Stimulated activated CD8-positive, alpha-beta memory T cell treated with anti-CD3 and anti-CD28 coated beads, Interleukin-7, amount 100 ng/mL, for 24 hours (primary cell): ENCODE results near the gene CACNA1C.
"Not testable (repeated sequence)": the region's sequence is repeated elsewhere in the genome, so short reads cannot be mapped to it uniquely, and the experiment has no call there.

Experiments used
- DNase-seq: peaks from one replicate; pipeline ENCODE4 v3.0.0-alpha.2; 2020; ENCODE audit warnings: low read depth

CACNA1C gene

GRCh38 chr12:2677142-2677880 is 624.5 kb downstream of the CACNA1C start:
- DNase-seq = no peak

GRCh38 chr12:2678426-2678825 is 625.6 kb downstream of the CACNA1C start:
- DNase-seq = no peak

- DNase-seq = no peak
Observed at GRCh38 chr12:2679068-2679815, 626.5 kb downstream of the CACNA1C start.

- no peak for DNase-seq
Observed at GRCh38 chr12:2679816-2680675, 627.3 kb downstream of the CACNA1C start.

GRCh38 chr12:2680676-2681039 is 627.9 kb downstream of the CACNA1C start:
- no peak for DNase-seq

- DNase-seq = no peak
Observed at GRCh38 chr12:2681450-2682205, 628.8 kb downstream of the CACNA1C start.

- no peak for DNase-seq
Observed at GRCh38 chr12:2682296-2683251, 629.8 kb downstream of the CACNA1C start.

GRCh38 chr12:2683283-2684025 is 630.7 kb downstream of the CACNA1C start:
- no peak for DNase-seq

GRCh38 chr12:2684026-2684325 is 631.2 kb downstream of the CACNA1C start:
- DNase-seq = not testable (repeated sequence)

- DNase-seq = not testable (repeated sequence)
Observed at GRCh38 chr12:2685620-2686279, 633.0 kb downstream of the CACNA1C start.

GRCh38 chr12:2686280-2686646 is 633.5 kb downstream of the CACNA1C start:
- DNase-seq = no peak

GRCh38 chr12:2687058-2687457 is 634.3 kb downstream of the CACNA1C start:
- DNase-seq = no peak

GRCh38 chr12:2687726-2688125 is 634.9 kb downstream of the CACNA1C start:
- no peak for DNase-seq

- no peak for DNase-seq
Observed at GRCh38 chr12:2688381-2688931, 635.7 kb downstream of the CACNA1C start.

GRCh38 chr12:2689393-2689792 is 636.6 kb downstream of the CACNA1C start:
- no peak for DNase-seq

GRCh38 chr12:2689879-2690278 is 637.1 kb downstream of the CACNA1C start:
- no peak for DNase-seq

GRCh38 chr12:2690348-2691005 is 637.7 kb downstream of the CACNA1C start:
- DNase-seq = no peak

GRCh38 chr12:2691006-2691344 is 638.2 kb downstream of the CACNA1C start:
- DNase-seq = peak; percentile 15
